ENCODE data around the gene LZTS3.

GRCh38 chr20:3161316-3162079 is 11.9 kb downstream of the LZTS3 start:
- TF ChIP-seq, protein P1, sequence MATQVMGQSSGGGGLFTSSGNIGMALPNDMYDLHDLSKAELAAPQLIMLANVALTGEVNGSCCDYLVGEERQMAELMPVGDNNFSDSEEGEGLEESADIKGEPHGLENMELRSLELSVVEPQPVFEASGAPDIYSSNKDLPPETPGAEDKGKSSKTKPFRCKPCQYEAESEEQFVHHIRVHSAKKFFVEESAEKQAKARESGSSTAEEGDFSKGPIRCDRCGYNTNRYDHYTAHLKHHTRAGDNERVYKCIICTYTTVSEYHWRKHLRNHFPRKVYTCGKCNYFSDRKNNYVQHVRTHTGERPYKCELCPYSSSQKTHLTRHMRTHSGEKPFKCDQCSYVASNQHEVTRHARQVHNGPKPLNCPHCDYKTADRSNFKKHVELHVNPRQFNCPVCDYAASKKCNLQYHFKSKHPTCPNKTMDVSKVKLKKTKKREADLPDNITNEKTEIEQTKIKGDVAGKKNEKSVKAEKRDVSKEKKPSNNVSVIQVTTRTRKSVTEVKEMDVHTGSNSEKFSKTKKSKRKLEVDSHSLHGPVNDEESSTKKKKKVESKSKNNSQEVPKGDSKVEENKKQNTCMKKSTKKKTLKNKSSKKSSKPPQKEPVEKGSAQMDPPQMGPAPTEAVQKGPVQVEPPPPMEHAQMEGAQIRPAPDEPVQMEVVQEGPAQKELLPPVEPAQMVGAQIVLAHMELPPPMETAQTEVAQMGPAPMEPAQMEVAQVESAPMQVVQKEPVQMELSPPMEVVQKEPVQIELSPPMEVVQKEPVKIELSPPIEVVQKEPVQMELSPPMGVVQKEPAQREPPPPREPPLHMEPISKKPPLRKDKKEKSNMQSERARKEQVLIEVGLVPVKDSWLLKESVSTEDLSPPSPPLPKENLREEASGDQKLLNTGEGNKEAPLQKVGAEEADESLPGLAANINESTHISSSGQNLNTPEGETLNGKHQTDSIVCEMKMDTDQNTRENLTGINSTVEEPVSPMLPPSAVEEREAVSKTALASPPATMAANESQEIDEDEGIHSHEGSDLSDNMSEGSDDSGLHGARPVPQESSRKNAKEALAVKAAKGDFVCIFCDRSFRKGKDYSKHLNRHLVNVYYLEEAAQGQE (IDR thresholded peaks at IDR 0.05; ENCODE audit: insufficient replicate concordance, low read depth) = no peak
- TF ChIP-seq, protein P2, sequence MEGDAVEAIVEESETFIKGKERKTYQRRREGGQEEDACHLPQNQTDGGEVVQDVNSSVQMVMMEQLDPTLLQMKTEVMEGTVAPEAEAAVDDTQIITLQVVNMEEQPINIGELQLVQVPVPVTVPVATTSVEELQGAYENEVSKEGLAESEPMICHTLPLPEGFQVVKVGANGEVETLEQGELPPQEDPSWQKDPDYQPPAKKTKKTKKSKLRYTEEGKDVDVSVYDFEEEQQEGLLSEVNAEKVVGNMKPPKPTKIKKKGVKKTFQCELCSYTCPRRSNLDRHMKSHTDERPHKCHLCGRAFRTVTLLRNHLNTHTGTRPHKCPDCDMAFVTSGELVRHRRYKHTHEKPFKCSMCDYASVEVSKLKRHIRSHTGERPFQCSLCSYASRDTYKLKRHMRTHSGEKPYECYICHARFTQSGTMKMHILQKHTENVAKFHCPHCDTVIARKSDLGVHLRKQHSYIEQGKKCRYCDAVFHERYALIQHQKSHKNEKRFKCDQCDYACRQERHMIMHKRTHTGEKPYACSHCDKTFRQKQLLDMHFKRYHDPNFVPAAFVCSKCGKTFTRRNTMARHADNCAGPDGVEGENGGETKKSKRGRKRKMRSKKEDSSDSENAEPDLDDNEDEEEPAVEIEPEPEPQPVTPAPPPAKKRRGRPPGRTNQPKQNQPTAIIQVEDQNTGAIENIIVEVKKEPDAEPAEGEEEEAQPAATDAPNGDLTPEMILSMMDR (IDR thresholded peaks at IDR 0.05; ENCODE audit: insufficient read depth, low read length) = no peak
